GM12874 (cell line): ENCODE data around the gene GNG4.

Source experiments
- CTCF ChIP-seq: IDR thresholded peaks from 2 replicates; pipeline ENCODE4 v1.5.1; 2011; ENCODE audit warnings: low read depth, mild to moderate bottlenecking, control low read depth, low read length, moderate library complexity; ENCODE audit not compliant: insufficient read depth

The GNG4 gene

GRCh38 chr1:235640580-235640979 lies 9.0 kb downstream of the GNG4 start:
- TF ChIP-seq CTCF, result no peak

GRCh38 chr1:235639226-235640205 lies 10.1 kb downstream of the GNG4 start:
- no peak for TF ChIP-seq CTCF

- no peak for TF ChIP-seq CTCF
These were observed 11.6 kb downstream of the GNG4 start for GRCh38 chr1:235637756-235638534.

GRCh38 chr1:235635938-235636662 lies 13.5 kb downstream of the GNG4 start:
- no peak for TF ChIP-seq CTCF

- no peak for TF ChIP-seq CTCF
These were observed 16.8 kb downstream of the GNG4 start for GRCh38 chr1:235632506-235633401.

GRCh38 chr1:235631816-235632215 lies 17.8 kb downstream of the GNG4 start:
- no peak for TF ChIP-seq CTCF
